ENCODE data around the gene TMPRSS9. TPM values are rescaled to one million over a fixed set of nuclear protein-coding genes. Genes with fewer than 3 reads are reported as not detected.

TMPRSS9 gene
- 0.09 and 0.44 TPM in 2 replicates for total RNA-seq (2014; rRNA removed; shearing (Covaris generic); ENCODE audit: low replicate concordance)

- in situ Hi-C loops (cut with HindIII; ENCODE audit: low pct_unique_long_range_greater_than_20kb, low sequenced_read_pairs), result no loop called here
- no peak for DNase-seq (ENCODE audit: low read depth)
Measured at GRCh38 chr19:2359992-2360685, at the start of gene TMPRSS9. Gene TMPRSS9 (plus strand): TSS chr19:2360265. CDS start chr19:2389786, 29,521 bp downstream.

DNA sequence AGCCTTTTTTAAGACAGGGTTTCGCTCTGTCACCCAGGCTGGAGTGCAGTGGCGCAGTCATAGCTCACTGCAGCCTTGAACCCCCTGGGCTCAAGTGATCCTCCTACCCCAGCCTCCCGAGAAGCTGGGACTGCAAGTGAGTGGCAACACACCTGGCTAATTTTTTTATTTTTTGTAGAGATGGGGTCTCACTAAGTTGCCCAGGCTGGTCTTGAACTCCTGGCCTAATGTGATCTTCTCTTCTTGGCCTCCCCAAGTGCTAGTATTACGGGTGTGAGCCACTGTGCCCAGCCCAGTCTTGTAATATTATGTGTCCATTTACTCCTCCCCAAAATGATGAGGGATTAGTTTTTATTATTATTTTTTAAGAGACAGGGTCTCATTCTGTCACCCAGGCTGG lies 49.0 kb upstream of the TMPRSS9 start:
- DNase-seq (ENCODE audit: low read depth), result no peak
- in situ Hi-C loops (cut with HindIII; ENCODE audit: low pct_unique_long_range_greater_than_20kb, low sequenced_read_pairs), result no loop called here

DNA sequence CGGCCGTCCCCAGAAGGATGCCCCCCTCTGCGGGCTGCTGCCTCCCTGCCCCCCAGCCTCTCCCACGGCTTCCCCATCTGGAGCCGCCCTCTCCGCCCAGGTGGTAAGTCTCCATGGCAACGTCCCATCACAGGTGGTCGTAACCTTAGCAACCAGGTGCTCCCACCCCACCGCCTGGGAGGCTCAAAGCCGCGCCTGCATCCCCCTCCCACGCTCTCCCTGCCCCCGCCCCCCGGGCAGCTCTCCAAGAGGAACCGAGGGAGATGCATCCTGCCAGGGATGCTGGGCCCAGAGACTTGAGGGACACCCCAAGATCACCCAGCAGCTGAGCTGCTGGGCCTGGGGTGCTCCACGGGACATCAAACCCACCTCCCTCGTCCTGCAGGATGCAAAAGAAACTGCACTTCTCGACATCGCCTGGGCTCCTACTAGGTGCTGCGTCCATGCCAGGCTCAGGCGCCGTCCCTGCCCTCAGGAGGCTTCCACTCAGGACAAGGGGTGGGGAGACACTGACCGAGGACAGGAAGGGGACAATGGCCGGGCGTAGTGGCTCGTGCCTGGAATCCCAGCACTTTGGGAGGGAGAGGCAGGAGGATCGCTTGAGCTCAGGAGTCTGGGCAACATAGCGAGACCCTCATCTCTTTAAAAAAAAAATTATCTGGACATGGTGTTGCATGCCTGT lies 47.1 kb upstream of the TMPRSS9 start:
- in situ Hi-C loops (cut with HindIII; ENCODE audit: low pct_unique_long_range_greater_than_20kb, low sequenced_read_pairs), result no loop called here

DNA sequence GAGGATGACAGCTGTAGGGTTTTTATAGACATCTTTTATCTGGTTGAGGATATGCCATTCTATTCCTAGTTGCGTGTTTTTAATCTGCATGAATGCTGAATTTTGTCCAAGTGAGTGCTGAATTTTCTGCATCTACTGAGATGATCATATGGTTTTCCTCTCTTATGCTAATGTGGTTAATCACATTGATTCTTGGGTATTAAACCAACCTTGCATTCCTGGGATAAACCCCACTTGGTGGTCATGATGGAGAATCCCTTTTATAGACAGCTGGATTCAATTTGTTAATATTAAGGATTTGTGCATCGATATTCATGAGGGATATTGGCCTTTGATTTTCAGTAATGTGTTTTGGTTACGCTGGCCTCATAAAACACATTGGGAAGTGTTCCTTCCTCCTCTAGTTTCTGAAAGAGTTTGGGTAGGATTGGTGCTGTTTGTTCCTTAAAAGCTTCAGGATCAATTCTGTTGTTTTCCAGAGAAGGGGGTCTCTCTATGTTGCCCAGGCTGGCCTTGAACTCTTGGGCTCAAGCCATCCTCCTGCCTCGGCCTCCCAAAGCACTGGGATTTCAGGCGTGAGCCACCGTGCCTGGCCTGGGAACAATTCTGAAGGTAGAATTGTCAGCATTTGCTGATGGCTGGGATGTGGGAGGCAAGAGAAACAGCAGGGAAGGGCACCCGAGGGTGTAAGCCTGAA lies 44.8 kb upstream of the TMPRSS9 start:
- no peak for DNase-seq (ENCODE audit: low read depth)
- in situ Hi-C loops (cut with HindIII; ENCODE audit: low pct_unique_long_range_greater_than_20kb, low sequenced_read_pairs), result no loop called here

More for the DNA sequence above, 47.1 kb upstream of the TMPRSS9 start:
- DNase-seq (ENCODE audit: low read depth), result no peak

DNA sequence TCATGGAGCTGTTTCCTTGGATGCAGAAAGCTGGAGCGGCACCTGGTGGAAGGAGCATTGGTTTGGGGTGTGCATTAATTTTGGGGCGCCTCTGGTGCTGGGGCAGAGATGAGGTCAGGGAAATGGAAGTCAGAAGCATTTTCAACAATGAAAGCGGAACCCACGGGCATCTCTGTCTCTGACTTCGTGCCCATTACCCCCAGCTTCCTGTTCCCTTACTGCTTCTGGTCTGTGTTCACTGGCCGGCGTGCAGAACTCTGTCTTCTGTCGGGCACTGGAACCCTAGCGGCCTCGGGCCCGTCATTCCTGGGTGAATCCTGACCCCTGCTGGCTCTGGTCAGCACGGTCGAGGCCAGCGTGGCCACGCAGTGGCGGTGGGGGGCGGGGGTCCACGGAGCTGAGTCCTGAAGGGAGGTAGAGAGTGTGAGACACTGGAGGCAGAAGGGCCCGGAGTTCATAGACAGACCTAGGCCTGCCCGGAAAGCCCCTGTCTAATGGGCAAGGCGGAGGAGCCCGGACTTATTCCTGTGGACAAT lies 44.2 kb upstream of the TMPRSS9 start:
- no peak for DNase-seq (ENCODE audit: low read depth)
- in situ Hi-C loops (cut with HindIII; ENCODE audit: low pct_unique_long_range_greater_than_20kb, low sequenced_read_pairs), result no loop called here

DNA sequence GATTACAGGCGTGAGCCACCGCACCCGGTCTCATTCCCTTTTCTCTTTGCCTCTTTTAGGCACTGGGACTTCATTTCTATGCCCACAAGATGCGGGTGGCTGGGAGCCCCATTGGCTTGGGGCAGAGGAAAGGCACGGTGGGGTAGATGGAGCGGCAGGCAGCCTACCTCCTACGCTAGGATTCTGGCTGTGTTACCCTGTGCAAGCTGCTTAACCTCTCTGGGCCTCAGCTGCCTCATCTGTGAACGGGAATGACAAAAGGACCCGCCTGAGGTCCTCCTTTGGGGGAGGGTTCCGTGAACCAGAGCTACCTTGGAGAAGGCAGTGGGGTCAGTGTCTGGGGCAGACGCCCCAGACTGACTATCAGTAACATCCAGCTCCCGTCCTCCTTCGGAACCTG lies 42.8 kb upstream of the TMPRSS9 start:
- DNase-seq (ENCODE audit: low read depth), result no peak
- in situ Hi-C loops (cut with HindIII; ENCODE audit: low pct_unique_long_range_greater_than_20kb, low sequenced_read_pairs), result no loop called here

GRCh38 chr19:2317756-2318155 lies 42.3 kb upstream of the TMPRSS9 start:
- DNase-seq (ENCODE audit: low read depth), result no peak
- in situ Hi-C loops (cut with HindIII; ENCODE audit: low pct_unique_long_range_greater_than_20kb, low sequenced_read_pairs), result no loop called here

DNA sequence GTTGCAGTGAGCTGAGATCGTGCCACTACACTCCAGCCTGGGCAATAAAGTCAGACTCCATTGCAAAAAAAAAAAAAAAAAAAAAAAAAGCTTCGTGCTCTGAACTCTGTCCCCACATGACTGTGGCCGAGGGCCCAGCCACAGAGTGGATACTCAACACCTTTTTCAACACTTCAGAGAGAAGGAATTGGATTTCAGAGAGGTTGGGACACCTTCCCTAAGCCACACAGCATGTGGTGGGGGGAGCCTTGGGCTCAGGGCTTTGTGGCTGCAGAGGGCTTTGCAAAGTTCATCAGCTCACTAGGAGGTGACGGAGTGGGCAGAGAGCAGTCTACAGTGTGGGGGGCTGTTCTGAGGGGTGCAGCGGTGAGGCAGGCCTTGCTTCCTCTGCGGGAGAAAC lies 41.1 kb upstream of the TMPRSS9 start:
- DNase-seq (ENCODE audit: low read depth), result no peak
- in situ Hi-C loops (cut with HindIII; ENCODE audit: low pct_unique_long_range_greater_than_20kb, low sequenced_read_pairs), result no loop called here

DNA sequence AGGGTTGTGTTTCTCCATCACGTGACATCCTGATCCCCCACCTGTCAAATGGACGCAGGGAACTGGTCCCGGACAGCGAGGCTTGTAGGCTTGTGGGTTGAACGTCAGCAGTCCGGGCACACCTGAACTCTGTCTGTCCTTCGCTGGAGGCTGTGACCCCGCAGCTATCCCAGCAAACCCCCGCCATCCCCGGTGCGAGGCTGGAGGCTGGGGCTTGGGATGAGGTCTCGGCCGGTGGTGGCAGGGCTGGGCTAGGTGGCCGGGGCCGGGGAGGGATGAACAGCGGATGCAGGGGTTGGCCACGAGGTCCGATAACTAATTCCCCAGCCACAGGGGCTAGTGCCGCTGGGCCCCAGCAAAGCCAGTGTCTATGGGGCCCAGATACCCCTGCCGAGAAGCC lies 40.5 kb upstream of the TMPRSS9 start:
- in situ Hi-C loops (cut with HindIII; ENCODE audit: low pct_unique_long_range_greater_than_20kb, low sequenced_read_pairs), result no loop called here
- no peak for DNase-seq (ENCODE audit: low read depth)

- DNase-seq (ENCODE audit: low read depth), result no peak
- in situ Hi-C loops (cut with HindIII; ENCODE audit: low pct_unique_long_range_greater_than_20kb, low sequenced_read_pairs), result no loop called here
Measured at GRCh38 chr19:2320049-2320448, 40.0 kb upstream of the TMPRSS9 start.

DNA sequence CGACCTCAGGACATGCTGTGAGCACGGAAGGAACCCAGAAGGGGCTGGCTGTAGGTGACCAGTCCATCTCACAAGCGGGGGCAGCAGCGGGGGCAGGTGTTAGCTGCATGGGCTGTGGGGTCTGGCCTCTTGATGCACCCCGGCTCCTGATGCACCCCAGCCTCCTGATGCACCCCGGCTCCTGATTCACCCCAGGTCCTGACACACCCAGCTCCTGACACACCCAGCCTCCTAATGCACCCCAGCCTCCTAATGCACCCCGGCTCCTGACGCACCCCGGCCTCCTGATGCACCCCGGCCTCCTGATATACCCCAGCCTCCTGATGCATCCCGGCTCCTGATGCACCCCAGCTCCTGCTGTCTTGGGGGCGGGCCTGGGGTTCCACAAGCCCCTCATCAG lies 39.1 kb upstream of the TMPRSS9 start:
- in situ Hi-C loops (cut with HindIII; ENCODE audit: low pct_unique_long_range_greater_than_20kb, low sequenced_read_pairs), result no loop called here
- no peak for DNase-seq (ENCODE audit: low read depth)

GRCh38 chr19:2321565-2322283 lies 38.3 kb upstream of the TMPRSS9 start:
- in situ Hi-C loops (cut with HindIII; ENCODE audit: low pct_unique_long_range_greater_than_20kb, low sequenced_read_pairs), result no loop called here
- DNase-seq (ENCODE audit: low read depth), result no peak

- in situ Hi-C loops (cut with HindIII; ENCODE audit: low pct_unique_long_range_greater_than_20kb, low sequenced_read_pairs), result no loop called here
- no peak for DNase-seq (ENCODE audit: low read depth)
Measured at GRCh38 chr19:2323707-2324106, 36.4 kb upstream of the TMPRSS9 start.

DNA sequence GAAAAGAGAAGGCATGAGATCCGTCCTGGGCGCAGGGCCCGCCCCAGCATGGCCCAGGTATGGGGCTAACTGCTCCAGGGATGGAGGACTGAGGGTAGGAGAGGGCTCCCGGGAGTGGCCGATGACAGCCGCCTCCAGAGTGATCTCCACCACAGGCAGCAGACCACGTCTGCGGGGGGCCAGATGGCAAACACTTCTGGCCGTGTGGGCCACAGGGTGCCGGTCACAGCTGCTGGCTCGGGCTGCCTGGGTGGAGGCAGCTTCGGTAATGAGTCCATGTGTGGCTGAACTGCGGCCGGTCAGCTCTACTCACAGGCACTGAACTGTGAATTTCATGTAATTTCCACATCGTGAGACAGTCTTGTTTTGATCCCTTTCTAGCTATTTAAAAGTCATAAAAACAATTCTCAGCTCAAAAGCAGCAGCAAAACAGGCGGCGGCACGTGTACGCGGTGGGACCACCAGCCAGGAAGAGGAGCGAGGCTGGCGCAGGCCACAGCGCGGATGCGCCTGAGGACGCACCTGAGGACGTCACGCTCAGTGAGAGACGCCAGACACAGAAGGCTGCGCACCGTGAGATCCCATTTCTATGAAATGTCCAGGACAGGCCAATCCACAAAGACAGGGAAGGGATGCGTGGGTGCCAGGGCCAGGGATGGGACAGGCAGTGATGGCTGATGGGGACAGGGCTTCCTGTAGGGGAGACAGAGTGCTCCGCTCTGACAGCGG lies 35.7 kb upstream of the TMPRSS9 start:
- in situ Hi-C loops (cut with HindIII; ENCODE audit: low pct_unique_long_range_greater_than_20kb, low sequenced_read_pairs), result no loop called here

DNA sequence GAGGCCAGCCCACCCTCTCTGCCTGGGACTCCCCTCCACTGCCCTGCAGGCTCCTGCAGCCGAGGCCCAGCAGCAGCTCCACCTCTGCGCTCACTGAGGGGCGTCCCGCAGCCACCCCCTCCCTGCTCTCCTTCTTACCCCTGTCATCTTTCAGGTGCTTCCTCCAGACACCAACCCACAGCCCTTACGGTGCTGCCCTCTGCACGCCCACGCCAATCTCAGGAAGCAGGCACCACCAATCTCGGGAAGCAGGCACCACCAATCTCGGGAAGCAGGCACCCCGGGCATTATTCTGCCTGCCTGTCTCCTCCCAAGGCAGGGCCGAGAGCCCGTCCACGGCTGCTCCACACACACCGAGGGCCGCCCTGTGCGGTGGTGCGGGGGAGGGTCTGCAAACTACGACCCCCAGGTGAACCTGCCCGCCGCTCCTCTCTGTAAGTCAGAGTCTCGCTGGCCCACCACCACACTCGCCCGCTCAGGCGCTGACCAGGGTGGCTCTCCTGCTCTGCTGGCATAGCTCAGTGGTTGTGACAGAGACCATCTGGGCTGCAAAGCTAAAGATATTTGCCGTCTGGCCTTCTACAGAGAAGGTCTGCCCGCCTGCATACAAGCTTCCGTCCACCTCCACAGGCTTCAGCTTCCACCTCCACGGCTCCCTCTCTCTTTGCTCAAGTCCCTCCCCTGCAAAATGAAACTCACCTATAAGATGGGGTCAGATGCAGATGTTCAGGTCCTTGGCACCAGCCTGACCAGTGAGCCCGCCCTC lies 34.6 kb upstream of the TMPRSS9 start:
- DNase-seq (ENCODE audit: low read depth), result no peak
- in situ Hi-C loops (cut with HindIII; ENCODE audit: low pct_unique_long_range_greater_than_20kb, low sequenced_read_pairs), result no loop called here

More for the DNA sequence above, 35.7 kb upstream of the TMPRSS9 start:
- DNase-seq (ENCODE audit: low read depth), result no peak

DNA sequence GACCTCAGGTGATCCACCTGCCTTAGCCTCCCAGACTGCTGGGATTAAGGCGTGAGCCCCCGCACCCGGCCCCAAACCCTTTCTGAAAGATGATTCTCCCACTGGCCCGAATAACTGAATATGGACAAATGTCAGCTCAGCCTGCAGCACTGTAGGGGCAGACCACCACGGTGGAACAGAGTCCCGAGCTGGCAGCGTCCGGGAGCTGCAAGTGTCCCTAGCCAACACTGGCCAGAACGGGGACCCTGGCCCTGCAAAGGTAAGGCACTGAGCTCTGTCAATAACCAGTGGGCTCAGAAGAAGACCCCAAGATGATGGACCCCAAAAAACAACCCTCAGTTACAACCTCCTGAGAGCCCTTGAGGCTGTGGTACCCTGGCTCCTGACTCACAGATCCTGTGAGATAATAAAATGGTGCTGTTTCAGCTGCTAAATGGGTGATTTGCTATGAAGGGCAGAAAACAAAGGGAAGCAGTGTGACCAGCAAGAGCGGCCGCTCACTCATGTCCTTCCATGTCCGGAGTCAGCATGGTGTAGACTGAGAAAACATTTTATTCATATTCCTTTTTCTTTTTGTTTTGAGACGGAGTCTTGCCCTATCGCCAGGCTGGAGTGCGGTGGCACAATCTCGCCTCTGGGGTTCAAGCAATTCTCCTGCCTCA lies 33.2 kb upstream of the TMPRSS9 start:
- in situ Hi-C loops (cut with HindIII; ENCODE audit: low pct_unique_long_range_greater_than_20kb, low sequenced_read_pairs), result no loop called here
- no peak for DNase-seq (ENCODE audit: low read depth)
